Gastrocnemius medialis (tissue), 4 donors: ENCODE measurements around the gene LTB4R2.

ENCODE experiments used
- POLR2A ChIP-seq, 2 donors: fragments of 450-650 bp; IDR thresholded peaks; one replicate each; pipeline ENCODE4 v1.6.1; 2017; ENCODE audit warnings: antibody characterized with exemption in 2 of 2, mild to moderate bottlenecking in 2 of 2, moderate library complexity in 2 of 2
- TF ChIP-seq, protein P1 (sequence below), 5 experiments: fragments of 450-650 bp in 3 of 5; fragments of 200-600 bp in 2 of 5; sonication (generic) in 2 of 5; IDR thresholded peaks in 4 of 5; conservative IDR thresholded peaks in 1 of 5; 1 replicate in 4 of 5; 2 replicates in 1 of 5; pipeline ENCODE4 v1.5.1; 2016 to 2019; ENCODE audit warnings: antibody characterized with exemption in 5 of 5, mild to moderate bottlenecking in 3 of 5, moderate library complexity in 3 of 5

DNA sequence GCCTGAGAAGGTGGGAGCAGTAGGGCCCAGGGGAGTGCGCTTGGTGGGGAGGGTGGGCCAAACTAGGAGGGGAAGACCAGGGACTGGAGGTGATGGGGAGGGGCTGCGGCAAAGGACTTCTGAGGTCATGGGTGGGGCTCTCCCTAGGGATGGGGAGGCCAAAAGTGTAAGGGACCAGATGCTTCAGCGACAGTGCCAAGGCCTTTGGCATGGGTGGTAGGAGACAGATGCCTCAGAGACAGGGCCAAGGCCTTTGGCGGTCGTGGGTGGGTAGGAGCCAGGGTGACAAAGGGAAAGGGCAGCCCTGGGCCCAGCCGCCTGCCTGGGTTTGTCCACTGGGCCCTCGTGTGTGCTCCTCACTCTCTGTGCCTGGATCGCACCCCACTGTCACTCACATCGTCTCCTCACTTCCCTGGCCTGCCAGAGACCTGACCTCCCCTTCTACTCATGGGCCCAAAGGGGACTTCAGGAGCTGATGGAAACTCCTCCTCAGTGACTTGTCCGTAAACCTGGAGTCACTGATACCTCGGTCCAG is 25.4 kb upstream of the LTB4R2 start:
- TF ChIP-seq, protein P1, sequence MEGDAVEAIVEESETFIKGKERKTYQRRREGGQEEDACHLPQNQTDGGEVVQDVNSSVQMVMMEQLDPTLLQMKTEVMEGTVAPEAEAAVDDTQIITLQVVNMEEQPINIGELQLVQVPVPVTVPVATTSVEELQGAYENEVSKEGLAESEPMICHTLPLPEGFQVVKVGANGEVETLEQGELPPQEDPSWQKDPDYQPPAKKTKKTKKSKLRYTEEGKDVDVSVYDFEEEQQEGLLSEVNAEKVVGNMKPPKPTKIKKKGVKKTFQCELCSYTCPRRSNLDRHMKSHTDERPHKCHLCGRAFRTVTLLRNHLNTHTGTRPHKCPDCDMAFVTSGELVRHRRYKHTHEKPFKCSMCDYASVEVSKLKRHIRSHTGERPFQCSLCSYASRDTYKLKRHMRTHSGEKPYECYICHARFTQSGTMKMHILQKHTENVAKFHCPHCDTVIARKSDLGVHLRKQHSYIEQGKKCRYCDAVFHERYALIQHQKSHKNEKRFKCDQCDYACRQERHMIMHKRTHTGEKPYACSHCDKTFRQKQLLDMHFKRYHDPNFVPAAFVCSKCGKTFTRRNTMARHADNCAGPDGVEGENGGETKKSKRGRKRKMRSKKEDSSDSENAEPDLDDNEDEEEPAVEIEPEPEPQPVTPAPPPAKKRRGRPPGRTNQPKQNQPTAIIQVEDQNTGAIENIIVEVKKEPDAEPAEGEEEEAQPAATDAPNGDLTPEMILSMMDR (IDR thresholded peaks at IDR 0.05 in 4 of 5, conservative IDR thresholded peaks at IDR 0.05 in 1 of 5): no peak
- no peak for TF ChIP-seq POLR2A (IDR thresholded peaks at IDR 0.05)
